ENCODE results near the gene TBC1D26. TPM values are rescaled to one million over a fixed set of nuclear protein-coding genes. Genes with fewer than 3 reads are reported as not detected.

The TBC1D26 gene
- 0.02 TPM in 1 of 5 replicates, not detected in the others for total RNA-seq (2022; extraction: Qiagen RNA extraction)

DNA sequence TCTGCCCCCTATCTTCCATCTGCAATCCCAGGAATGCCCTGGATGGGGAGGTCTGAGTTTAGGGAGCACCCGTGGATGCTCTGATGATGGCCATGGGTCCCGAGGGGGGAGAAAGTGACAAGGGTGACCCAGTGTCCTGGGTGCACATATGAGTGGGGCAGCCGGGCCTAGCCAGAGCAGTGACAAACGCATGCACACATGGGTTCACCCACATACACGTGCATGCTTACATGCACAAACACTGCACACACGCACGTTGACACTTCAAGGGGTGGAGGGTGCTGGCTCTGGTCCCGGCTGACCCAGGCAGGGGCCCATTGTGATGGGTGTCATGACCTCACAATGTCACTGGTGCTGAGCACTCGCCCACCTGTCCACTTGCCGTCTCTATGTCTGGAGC, at the start of gene TBC1D26:
Gene TBC1D26 (plus strand): TSS at position 384 of the 400 bp plus-strand sequence. CDS start 3,066 bp downstream, outside the sequence.

DNA sequence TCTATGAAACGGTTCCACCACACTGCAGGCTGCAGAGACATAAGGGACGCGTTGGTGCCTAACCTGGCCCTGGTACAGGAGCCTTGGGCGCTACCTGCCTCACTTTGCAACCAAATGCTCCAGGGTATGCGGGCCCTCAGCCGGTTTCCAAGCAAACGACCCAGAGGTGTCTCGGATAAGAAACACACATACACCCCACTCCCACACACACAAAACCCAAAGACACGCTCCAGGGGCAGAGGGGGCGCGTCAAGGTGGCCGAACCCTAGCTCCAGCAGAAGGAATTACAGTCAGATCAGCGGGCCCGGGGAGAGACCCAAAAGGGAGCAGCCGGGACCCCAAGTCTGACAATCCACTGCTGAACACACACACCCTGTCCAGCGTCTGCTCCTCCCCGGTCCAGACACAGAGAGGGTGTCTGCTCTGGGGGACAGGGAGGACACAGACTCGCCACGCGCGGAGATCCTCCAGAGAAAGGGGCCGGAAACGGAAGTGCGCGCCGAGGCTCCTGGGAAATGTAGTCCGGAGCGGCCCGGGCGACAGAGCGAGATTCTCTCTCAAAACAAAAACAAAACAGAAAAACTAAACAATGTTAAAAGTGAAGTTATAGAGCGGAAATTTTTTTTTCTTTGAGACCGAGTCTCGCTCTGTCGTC, 48.1 kb upstream of the TBC1D26 start, which contains the start of gene TRIM16:
Gene TRIM16 (minus strand): TSS at position 488 of the 655 bp plus-strand sequence. CDS start 32,702 bp downstream, outside the sequence.

DNA sequence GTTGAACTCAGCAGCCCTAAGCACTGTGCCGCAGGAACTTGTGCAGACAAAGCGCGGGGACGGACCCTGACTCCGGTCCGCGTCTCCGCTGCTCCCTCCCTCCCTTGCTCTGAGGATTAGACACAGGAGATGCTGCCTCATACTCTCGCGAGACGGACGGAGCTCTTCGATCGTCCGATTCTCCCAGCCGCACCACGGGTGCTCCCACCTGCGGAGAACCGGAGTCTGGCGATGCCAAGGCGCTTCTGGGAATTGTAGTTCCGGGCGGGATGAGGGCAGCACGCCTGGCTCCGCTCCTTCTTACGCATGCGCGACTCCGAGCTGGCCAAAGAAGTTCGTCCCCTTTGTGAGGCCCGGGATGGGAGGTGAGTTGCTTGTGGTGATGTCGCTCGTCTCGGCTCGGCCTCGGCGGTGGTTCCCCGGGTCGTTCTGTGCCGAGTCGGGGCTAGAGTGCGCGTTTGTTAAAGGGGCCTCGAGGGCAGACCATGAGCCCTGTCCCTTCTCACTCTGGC, 32.6 kb upstream of the TBC1D26 start, which contains the start of gene ZNF286A:
Gene ZNF286A (plus strand): TSS at position 340 of the 512 bp plus-strand sequence. CDS start 578 bp downstream, outside the sequence.

Other genes starting within 250 kb of the TBC1D26 start
- 7.3 to 10.1 TPM (median 8.9 TPM) in 5 replicates for gene TVP23C, start 168.8 kb upstream of the TBC1D26 start, total RNA-seq (2022; extraction: Qiagen RNA extraction)
- 2.7 to 4.2 TPM (median 4.1 TPM) in 5 replicates for gene FBXW10B, start 112.6 kb upstream of the TBC1D26 start, total RNA-seq (2022; extraction: Qiagen RNA extraction)
- gene TRIM16, start 48.0 kb upstream of the TBC1D26 start, total RNA-seq (2022; extraction: Qiagen RNA extraction), result 227 to 278 TPM (median 233 TPM) in 5 replicates
- gene ZNF286A, start 32.5 kb upstream of the TBC1D26 start, total RNA-seq (2022; extraction: Qiagen RNA extraction), result 23.2 to 36.0 TPM (median 27.7 TPM) in 5 replicates
- gene ADORA2B, start 212.8 kb downstream of the TBC1D26 start, total RNA-seq (2022; extraction: Qiagen RNA extraction), result 9.4 to 15.3 TPM (median 13.3 TPM) in 5 replicates

All from A549 treated with CORT108297 at 1 μM for 4 hours (cell line).